C4-2B (cell line): Measurements from ENCODE around the gene FBXO24.

Source experiments
- CTCF ChIP-seq: fragments of 450-650 bp; conservative IDR thresholded peaks from 2 replicates; pipeline ENCODE4 v1.5.1; 2017; ENCODE audit warnings: mild to moderate bottlenecking
- ZFX ChIP-seq: fragments of 450-650 bp; IDR thresholded peaks from 2 replicates; pipeline ENCODE4 v1.6.1; 2017

GRCh38 chr7:100626055-100626454, 39.9 kb downstream of the FBXO24 start:
- TF ChIP-seq CTCF (no peak), ZFX (no peak)
